Lower lobe of right lung (tissue), 2 donors: ENCODE results near the gene INPP4B. TPM values are rescaled to one million over a fixed set of nuclear protein-coding genes. Genes with fewer than 3 reads are reported as not detected.
"Not testable (repeated sequence)": the region's sequence is repeated elsewhere in the genome, so short reads cannot be mapped to it uniquely, and the experiment has no call there.

Experiments
- ATAC-seq, 2 donors: fragments of 200-7000 bp; cut with Tn5 transposase; one replicate each; pipeline ENCODE4 v1.9.1; 2020 to 2022; ENCODE audit warnings: mild to moderate bottlenecking in 2 of 2, moderate library complexity in 2 of 2
- DNase-seq: peaks from one replicate; pipeline ENCODE4 v3.0.0-alpha.2; 2020
- H3K27ac ChIP-seq: fragments of 200-600 bp; one replicate; pipeline ENCODE4 v1.8.0; 2022
- H3K27me3 ChIP-seq: fragments of 200-600 bp; one replicate; pipeline ENCODE4 v1.8.0; 2022; ENCODE audit warnings: low read depth
- H3K36me3 ChIP-seq: fragments of 200-600 bp; one replicate; pipeline ENCODE4 v1.8.0; 2022; ENCODE audit warnings: mild to moderate bottlenecking
- H3K4me1 ChIP-seq: fragments of 200-600 bp; one replicate; pipeline ENCODE4 v1.8.0; 2022
- H3K4me3 ChIP-seq: fragments of 200-600 bp; one replicate; pipeline ENCODE4 v1.8.0; 2022; ENCODE audit warnings: mild to moderate bottlenecking
- H3K9me3 ChIP-seq: fragments of 200-600 bp; one replicate; pipeline ENCODE4 v1.8.0; 2022
- CTCF ChIP-seq: fragments of 200-600 bp; IDR thresholded peaks from one replicate; pipeline ENCODE4 v1.8.0; 2022; ENCODE audit warnings: antibody characterized with exemption, mild to moderate bottlenecking
- intact Hi-C: fragments of 100-400 bp; cut with DNase I; formaldehyde crosslinking; loops from one replicate; pipeline ENCODE4 v1.11.0; 2022
- total RNA-seq: library from RNA; stranded (reverse); fragmentation: NEBNext Ultra II Directional; extraction: Animal tissue kit (Norgen Biotek cat#: 25700); gene quantifications from one replicate; pipeline ENCODE4 v1.2.1, GENCODE V29; 2021
- donor health status: DM: no; HTN: yes; CAD: no; lungs with severe emphysema.

The INPP4B gene
- total RNA-seq, 1 donor from 2014 or later = 12.1 TPM

GRCh38 chr4:142663828-142664227 lies 182.3 kb downstream of the INPP4B start:
- intact Hi-C loops = no loop called here
- TF ChIP-seq CTCF = no peak
- ATAC-seq = no peak

GRCh38 chr4:142660728-142661127 lies 185.4 kb downstream of the INPP4B start:
- Histone ChIP-seq H3K4me3 (no peak overlapping the region), H3K36me3 (no peaks in the 10 kb centered on the region), H3K4me1 (no peaks in the 10 kb centered on the region), H3K9me3 (peaks cover 23% of the 10 kb centered on the region), H3K27ac (no peak overlapping the region), H3K27me3 (no peaks in the 10 kb centered on the region)
- no peak for ATAC-seq
- intact Hi-C loops = no loop called here
- no peak for TF ChIP-seq CTCF
- DNase-seq = no peak

More at GRCh38 chr4:142663828-142664227, 182.3 kb downstream of the INPP4B start:
- Histone ChIP-seq H3K9me3 (peaks cover 10% of the 10 kb centered on the region), H3K4me3 (no peak overlapping the region), H3K27me3 (no peaks in the 10 kb centered on the region), H3K27ac (no peak overlapping the region), H3K36me3 (no peaks in the 10 kb centered on the region), H3K4me1 (no peaks in the 10 kb centered on the region)
- DNase-seq = no peak

GRCh38 chr4:142656178-142656577 lies 189.9 kb downstream of the INPP4B start:
- intact Hi-C loops = no loop called here
- Histone ChIP-seq H3K27ac (no peak overlapping the region), H3K4me1 (no peaks in the 10 kb centered on the region), H3K36me3 (no peaks in the 10 kb centered on the region), H3K27me3 (no peaks in the 10 kb centered on the region), H3K4me3 (no peak overlapping the region), H3K9me3 (peaks cover 50% of the 10 kb centered on the region)
- DNase-seq (no peak), ATAC-seq (no peak)
- TF ChIP-seq CTCF = no peak

GRCh38 chr4:142648378-142648777 lies 197.7 kb downstream of the INPP4B start:
- ATAC-seq = no peak
- Histone ChIP-seq H3K4me1 (no peaks in the 10 kb centered on the region), H3K36me3 (no peaks in the 10 kb centered on the region), H3K27me3 (no peaks in the 10 kb centered on the region), H3K9me3 (peaks cover 18% of the 10 kb centered on the region), H3K4me3 (no peak overlapping the region), H3K27ac (no peak overlapping the region)
- DNase-seq = no peak
- intact Hi-C loops = no loop called here
- no peak for TF ChIP-seq CTCF

GRCh38 chr4:142645475-142646108 lies 200.5 kb downstream of the INPP4B start:
- H3K27me3 ChIP-seq = no peaks in the 10 kb centered on the region
- ATAC-seq (no peak), DNase-seq (no peak)
- TF ChIP-seq CTCF = no peak
- peaks cover 3% of the 10 kb centered on the region for H3K9me3 ChIP-seq
- no peaks in the 10 kb centered on the region for H3K36me3 ChIP-seq
- no peak overlapping the region for H3K4me3 ChIP-seq
- no peak overlapping the region for H3K27ac ChIP-seq
- no peaks in the 10 kb centered on the region for H3K4me1 ChIP-seq
- intact Hi-C loops = no loop called here

- not testable (repeated sequence) for ATAC-seq, H3K36me3 ChIP-seq, DNase-seq
These were observed 201.5 kb downstream of the INPP4B start for GRCh38 chr4:142644628-142645027.

More at GRCh38 chr4:142644628-142645027, 201.5 kb downstream of the INPP4B start:
- intact Hi-C loops, H3K27me3 ChIP-seq, H3K9me3 ChIP-seq, H3K4me3 ChIP-seq, H3K27ac ChIP-seq, H3K4me1 ChIP-seq: not testable (repeated sequence)
